CD4-positive, alpha-beta T cell treated with Interferon gamma for 1 hour (primary cell): ENCODE measurements around the gene NEURL1.
A peak's percentile ranks its signal among the peaks of the same experiment; 100 is the strongest.

Source experiments
- DNase-seq: peaks from one replicate; pipeline ENCODE4 v3.0.0-alpha.2; 2020

NEURL1 gene

DNA sequence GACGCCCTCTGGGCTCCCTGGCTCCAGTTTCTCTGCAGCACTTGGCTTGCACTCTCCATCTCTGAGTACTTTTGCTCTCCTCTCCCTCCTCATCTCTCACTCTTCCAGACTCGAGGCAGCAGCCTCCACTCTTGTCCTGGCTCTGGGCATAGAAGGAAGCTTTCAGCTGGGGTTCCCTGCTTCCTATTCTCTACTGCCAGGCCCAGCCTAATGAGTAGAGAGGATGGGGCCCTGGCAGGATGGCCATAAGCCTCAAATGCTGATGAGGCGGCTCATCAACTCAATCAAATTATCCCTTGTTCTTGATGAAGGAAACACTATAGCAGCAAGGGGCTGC is 55.8 kb downstream of the NEURL1 start:
- no peak for DNase-seq

DNA sequence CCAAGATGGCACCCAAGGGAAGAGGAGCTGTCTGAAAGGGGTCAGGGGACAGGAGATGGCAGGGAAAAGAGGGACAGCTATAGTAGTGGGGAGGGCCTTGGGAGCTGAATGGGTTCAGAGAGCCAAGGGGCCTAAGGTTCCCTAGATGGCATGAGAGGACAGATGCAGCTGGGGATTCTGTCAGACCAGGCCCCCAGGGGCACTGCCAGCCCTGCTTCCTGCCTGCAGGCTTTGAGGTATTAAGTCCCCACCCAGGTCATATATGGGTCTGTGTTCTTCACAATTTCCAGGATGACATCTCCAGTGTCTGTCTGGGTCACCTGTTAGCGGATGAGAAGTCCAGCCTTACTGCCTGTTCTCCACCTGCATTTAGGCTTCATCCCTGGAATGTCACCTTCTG is 56.7 kb downstream of the NEURL1 start:
- DNase-seq: no peak

DNA sequence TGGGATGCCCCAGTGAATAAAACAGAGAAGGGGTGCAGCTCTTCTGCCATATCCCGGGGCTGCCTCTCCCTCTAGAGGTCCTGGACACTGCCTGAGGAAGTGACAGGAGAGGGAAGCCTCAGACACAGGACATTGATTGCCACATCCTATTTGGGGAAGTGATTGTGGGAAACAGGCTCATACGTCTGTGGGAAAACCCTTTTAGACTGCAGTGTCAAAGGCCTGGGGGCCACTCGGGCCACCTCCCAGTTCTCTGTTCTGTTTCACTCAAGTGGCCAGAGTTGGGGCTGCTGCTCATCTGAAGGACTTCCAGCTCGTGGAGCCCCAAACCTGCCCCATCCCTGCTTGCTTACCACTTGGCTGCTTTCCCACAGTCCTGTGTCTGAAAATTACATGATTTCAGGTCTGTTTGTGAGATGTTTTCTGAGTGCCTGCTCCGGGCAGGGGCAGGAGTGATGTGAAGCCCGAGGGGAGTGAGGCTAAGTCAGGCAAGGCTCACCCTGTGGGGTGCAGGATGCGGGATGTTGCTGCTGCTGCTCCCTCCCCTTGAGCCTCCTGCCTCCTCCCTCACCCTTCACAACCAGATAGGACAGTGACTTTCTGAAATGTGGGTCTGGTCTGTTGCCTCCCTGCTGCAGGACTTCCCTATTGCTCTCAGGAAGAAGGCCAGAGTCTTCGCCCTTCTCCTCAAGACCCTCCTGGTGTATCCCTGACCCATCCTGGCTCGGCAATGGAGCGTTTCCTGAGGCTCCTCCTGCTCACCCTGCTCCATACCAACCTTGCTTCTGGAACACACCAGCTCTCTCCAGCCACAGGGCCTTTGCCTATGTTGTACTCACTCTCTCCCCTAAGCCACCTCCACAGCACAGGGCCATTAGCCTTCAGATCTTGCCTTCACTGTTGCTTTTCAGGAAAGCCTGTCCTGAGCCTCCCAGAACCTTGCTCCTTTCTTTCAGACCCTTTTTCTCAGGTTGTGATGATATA is 58.4 kb downstream of the NEURL1 start:
- DNase-seq: peak; percentile 64

DNA sequence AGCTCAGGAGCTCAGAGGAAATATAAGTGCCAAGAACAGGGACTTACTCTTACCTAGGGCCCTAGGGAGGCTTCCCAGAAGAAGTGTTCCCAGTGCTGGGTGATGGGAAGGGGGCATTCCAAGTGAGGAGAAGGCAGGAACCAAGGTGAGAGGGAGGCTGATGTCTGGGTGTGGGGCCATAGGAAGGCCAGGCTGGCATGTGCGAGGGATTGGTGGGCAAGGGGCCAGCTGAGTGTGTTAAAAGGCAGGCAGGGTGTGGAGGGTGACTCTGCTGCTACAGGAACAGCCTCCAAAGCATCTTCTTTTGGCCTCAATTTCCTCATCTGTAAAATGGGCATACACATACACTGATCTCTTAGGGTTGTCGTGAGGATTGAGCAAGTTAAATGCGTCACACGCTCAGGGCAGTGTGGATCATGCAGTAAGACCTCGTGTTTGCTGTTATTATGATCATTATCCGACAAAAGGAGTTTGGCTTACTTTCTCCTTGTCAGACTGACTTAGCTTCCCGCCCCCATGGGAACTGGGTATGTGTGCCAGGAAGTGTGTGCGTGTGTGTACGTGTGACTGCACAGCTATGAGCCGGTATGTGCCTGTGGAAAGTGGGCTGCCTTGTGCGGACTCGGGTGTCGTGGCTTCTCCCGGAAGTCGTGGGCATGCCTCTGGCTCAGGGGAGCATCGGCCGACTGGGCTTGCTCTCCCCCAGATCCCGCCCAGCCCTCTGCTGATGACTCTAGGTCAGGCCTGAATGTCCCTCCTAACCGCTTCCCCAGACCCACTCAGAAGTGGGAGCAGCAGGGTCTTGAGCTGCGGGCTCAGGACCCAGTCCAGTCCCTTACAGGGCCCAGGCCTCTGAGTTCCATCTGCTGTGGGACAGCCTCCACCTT is 59.6 kb downstream of the NEURL1 start:
- DNase-seq: no peak

DNA sequence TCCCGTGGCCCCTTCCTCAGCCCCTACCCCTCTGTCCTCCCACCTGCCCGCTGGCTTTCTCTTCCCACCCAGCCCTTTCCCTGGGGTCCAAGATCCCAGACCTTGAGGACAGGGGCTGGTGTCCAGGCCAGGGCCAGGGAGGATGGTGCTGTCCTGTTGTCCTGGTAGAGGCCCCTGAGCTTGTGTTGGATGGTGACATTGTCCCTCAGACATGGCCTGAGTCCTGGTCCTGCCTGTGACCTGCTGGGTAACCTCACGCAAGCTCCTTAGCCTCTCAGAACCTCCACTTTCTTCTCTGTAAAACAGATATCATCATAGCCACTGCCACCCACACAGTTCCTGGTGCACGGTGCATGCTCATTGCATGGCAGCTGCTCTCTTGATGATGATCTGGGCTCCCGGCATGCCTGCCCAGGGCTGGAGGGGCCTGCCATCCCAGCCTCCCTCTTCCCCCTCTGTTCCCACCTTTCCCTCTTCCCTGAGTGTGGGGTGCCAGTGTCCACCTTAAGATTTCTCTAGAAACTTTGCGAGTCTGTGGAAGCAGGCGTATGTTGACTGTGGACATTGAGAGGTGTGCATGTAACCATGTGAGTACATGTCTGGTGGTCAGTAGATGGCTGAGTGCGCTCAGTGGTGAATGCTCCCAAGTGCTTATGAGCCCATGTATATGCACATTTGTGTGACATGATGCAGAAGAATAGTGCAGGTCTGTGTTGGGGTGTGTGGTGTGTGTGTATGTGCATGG is 60.4 kb downstream of the NEURL1 start:
- no peak for DNase-seq

DNA sequence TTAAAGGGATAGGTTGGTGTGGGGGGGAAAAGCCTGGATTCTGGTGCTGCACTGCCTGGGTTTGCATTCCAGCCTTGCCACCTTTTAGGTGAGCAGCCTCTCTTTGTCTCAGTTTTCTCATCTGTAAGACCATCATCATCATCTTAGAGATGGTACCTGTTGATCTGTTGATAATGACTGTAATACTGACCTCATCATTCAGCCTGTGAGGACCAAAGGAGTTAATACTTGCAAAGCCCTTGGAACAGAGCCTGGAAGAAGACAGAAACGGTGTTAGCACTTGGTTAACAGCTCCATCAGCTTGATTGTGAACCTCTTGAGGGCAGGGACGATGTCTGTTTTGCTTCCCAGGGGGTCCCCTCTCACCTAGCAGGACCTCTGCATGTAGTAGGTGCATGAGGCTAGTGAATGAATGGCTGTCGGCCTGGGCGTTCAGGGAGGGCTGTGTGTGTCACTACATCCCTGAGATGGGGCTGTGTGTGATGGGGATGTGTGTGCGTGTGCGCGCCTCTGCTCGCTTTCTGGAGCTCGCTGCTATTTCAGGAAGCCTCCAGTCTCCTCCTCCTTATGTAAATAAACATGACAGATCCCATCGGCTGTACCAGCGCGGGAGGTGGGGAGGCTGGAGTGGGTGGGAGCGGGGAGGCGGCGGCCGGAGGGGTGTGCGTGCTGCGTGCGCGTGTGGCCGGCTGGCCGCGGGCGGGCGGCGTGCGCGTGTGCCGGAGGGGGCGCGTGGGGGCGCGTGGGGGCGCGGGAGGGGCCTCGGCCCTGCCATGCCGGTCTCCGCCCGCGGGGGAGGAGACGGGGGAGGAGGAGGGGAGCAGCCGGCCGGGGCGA is 61.2 kb downstream of the NEURL1 start:
- DNase-seq: peak; percentile 37

DNA sequence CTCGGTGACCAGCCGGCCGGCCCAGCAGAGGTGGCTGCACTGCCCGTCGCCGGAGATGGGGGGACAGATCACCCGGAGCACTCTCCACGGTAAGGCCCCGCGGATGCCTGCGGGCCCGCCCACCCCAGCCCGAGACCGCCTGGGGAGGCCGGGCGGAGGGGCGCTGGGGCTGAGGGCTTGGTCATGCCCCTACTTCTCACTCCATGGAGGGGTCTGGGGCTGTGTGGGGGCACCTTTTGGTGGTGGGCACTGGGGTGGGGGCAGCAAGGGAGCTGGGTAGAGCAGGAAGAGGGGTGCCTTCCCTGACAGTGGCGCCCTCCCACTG is 61.8 kb downstream of the NEURL1 start:
- no peak for DNase-seq

DNA sequence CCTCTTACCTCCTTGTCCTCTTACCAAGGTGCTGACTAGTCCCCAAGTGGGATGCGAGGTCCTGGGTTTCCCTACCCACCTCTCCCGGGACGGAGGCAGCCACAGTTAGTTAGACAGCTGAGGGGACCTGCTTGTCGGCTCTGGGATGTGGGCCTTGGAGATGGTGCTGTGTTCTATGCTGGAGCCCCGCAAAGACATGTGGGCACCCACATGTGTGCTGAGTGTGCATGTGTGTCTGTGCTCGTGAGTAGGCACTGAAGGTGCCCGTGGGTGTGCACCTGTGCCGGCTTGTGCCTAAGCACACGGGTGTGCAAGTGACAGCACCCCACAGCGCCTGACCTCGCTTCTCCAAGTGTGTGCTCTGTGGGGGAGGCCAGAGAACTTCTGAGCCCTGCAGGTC is 62.2 kb downstream of the NEURL1 start:
- no peak for DNase-seq

DNA sequence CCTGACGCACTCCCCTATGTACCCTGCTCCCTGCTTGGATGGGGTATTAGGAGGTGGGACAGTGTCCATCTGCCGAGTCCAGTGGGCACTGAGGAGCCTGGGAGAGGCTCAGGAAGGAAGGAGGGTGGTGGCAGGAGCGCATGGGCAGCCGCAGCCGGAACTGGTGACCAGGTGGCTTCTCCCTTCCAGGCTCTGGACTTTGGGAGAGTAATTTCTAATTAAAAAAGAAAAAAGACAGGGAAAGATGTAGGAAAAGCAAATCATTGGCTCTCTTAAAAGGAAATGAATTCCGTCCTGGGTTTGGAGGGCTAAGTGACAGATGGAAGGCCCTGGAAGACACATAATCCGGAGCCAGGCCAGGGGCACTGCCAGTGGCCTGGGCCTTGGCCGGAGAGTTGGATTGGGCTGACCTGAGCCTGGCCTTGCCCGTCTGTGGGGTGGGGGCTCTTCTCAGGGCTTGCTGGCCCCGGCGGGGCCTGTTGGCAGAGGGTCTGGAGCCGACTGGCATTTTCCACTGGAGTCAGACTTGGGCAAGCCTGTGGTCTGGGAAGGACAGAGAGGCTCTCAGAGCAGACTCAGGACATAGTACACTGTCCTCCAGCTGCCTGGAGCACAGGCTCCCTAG is 63.0 kb downstream of the NEURL1 start:
- no peak for DNase-seq

DNA sequence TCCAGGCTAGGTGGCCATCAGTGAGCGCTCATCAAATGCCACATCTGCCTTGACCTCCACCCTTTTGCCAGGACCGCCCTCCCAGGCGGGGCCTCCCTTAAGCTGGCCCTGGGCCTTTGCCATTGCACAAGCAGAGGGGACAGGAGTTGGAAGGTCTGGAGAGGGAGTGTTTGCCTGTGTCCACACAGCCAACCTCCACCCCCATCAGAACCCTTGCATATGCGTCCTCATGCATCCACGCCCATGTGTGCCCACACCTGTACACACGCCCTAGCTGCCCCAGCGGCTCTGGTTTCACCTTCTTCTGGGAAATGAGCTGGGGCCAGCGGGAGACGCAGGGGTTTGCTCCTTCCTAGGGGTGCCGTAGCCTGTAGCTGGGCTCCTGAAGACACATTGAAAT is 64.0 kb downstream of the NEURL1 start:
- DNase-seq: no peak

DNA sequence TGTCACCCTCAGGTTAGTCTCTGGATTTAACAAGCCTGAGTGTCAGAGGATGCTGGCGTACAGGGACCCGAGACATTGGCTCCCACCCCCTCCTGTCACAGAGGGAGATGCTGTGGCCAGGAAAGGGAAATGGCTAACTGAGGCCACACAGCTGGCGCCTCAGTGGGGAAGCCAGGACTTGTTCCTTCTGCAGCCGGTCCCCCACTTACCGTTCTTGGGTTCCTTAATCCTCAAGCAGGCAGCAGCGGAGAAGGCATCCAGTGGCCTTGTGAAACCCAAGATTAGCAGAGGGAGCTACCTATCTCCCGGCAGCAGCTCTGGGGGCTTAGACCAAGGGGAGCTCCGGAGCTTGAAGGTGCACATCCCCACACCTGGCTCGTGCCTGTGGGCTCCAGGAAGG is 65.4 kb downstream of the NEURL1 start:
- no peak for DNase-seq

DNA sequence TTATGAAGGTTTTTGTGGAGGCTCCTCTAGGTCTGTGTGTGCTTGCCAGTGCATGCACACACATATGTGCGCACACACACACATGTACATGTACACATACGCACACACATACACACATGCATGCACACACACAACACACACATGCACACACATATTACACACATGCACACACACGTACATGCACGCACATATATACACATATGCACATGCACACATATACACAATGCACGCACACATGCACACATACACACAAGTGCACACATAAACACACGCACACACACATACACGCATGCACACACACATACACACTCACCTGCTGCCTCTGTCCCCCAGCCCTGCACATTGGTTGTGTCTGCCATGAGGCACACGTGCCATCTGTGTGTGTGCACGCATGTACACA is 66.3 kb downstream of the NEURL1 start:
- DNase-seq: no peak

DNA sequence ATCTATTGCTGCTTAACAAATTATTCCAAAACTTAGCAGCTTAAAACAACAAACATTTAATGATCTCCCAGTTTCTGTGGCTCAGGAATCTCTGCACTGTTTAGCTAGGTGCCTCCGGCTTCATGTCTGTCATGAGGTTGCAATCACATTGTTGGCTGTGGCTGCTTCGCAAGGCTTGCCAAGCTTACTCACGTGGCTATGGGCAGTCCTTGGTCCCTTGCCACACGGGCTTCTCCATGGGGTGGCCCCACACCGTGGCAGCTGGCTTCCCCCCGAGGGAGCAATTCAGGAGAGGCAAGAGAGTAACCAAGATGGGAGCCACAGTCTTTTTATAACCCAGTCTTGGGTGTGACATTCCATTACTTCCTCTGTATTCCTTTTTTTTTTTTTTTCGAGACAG is 67.4 kb downstream of the NEURL1 start:
- DNase-seq: no peak

DNA sequence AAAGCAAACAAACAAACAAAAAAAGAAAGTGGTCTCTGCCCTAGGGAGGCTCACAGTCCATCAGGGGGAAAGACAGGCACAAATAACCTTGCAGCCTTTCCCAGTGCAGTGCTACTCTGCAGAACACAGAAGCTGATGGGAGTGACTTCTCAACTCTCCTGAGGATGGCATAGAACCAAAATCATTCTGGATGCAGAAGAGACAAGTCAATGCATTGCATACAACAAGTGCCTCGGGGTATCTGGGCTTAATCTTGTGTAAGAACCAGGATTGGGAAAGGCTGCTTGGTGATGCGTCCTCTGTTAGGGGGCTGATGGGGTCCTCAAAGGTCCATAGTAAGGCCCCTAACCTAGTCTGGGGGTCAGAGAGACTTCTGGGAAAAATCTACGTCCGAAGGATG is 68.9 kb downstream of the NEURL1 start:
- no peak for DNase-seq

DNA sequence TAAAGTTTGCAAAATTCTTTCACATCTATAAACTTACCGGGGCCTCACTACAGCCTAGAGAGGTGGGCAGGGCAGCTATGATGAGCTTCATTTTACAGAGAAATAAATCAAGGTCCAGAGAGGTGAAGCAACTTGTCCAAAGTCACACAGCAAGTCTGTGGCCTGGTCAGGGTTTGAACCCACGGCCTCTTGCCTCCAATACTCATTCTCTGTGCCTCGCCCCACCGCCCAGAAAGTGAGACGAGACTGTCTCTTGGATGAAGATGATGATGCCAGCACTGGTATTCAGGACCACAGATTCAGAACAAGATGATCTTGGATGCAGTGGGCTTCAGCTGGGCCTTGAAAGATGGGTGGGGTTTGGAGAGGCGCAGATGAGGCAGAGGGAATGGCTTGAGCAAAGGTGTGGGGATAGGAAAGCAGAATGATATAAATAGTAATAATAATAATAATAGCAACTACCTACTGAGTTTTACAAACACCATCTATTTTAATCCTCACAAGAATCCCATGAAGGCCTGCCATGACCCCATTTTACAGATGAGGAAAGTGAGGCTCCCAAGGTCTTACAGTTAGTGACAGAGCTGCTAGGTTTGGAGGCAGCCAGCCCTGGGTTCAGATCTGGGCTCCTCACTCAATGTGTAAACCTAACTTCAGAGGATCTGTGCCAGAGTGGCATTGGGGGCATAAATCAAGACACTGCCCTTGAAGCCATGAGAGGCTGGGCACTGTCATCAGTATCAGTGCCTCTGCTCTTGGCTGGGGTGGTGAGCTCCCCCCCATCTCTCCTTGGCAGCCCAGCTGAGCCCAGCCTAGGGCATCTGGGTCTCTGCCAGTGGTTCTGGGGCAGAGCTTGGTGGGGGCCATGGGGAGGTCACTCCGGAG is 70.0 kb downstream of the NEURL1 start:
- DNase-seq: no peak

DNA sequence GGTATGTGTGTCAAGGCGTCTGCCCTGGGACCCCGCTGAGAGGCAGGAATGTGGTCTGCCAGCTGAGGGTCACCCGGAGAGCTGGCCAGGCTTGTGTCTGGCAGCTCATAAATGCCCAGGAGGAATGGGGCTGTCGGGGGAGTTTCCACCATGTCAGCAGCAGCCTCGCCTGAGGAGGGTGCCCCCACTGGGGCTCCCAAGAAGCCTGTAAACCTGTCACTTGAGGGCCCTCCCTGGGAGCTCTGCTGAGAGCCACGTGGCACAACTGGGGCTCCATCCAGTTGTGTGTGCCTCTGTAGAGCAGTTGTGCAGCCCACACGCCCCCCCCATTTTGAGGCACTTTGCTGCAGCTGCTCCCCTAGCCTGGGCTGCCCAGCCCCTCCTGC is 70.6 kb downstream of the NEURL1 start:
- DNase-seq: no peak

DNA sequence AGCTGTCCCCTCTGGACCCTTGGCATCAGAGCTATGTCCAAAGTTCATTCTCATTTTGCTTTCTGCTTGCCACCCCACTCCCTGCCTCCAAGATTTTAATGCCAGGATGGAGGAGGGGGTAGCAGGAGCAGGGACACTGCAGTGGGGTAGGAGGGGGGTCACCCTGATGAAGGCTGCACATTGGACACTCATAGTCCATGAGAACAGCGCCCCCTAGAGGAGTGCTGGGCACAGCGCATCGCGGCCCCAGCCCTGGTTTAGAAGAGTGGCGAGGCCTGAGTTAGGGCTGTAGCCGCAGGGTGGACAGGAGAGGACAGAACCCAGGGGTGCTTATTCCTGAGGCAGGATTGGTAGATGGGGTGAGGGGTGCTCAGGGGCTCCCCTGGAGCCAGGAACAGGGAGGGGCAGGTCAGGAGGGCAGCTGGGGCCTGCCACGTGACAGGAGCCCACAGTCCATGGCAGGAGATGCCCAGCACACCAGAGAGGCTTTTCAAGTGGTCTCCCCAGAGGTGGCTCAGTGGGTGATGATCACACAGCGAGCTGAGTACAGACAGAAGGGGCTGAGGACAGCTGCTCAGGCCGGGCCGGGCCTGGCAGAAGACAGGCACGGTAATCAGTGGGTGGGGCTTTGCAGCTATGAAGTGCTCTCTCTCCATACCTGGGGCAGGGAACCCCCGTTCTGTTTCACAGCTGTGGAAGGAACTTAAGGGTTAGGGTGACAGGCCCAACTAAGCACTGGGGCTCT is 71.4 kb downstream of the NEURL1 start:
- no peak for DNase-seq

DNA sequence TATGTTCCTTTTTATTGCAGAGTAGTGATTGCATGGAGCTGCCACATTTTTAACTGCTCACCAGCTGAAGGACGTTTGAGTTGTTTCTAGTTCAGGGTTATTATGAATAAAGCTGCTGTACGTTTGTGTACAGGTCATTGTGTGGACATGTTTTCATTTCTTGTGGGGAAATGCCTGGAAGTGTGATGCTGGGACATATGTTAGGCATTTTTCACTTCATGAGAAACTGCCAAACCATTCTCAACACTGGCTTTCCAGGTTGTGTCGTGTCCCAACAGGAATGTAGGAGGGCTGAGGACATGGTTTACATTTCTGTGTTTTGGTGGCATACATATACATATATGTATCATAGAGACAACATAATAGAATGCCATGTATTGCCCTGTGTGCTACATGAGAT is 73.0 kb downstream of the NEURL1 start:
- no peak for DNase-seq

DNA sequence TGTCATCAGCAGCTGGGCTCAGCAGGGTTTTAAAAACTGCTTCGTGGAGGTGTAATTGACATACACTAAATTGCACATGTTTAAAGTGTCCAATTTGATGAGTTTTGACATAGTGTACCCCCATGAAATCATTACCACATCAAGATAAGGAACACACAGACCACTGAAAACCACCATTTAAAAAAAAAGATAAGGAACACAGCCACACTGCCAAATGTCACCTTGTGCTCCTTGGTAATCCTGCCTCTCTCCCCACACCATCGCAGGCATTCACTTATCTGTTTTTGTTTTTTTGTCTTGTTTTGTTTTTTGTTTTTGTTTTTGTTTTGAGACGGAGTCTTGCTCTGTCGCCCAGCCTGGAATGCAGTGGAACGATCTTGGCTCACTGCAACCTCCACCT is 75.0 kb downstream of the NEURL1 start:
- DNase-seq: no peak

DNA sequence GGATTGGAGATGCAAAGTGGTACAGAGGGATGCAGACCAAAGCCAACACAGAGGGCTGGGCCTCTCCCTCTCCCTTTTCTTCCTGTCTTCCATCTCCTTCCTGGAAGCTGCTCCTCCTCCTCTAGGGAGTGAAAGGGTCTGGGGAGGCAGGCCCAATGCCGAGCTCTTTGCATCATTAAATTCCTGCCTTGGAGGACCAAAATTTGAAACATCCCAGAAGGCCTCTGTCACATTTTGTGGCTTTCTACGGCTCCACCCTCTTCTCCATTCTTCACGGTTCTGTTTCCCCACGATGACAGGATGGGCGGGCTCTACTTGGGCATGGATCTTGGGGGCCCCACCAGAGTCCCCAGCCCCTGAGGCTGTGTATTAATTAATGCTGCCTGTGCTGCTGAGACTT is 76.4 kb downstream of the NEURL1 start:
- DNase-seq: no peak
